Large intestine (tissue), 3 donors: ENCODE data around the gene VWF. TPM values are rescaled to one million over a fixed set of nuclear protein-coding genes. Genes with fewer than 3 reads are reported as not detected.

ENCODE experiments used
- DNase-seq, 2 donors: peaks; one replicate each; pipeline versions ENCODE4 v3.0.0 to v3.0.0-alpha.2; 2013
- H3K27ac ChIP-seq: one replicate; pipeline ENCODE4 v1.5.1; 2013; ENCODE audit warnings: low read length
- H3K27me3 ChIP-seq: 2 replicates; pipeline ENCODE4 v1.6.1; 2013; ENCODE audit warnings: low read length; ENCODE audit not compliant: control insufficient read depth, insufficient read depth
- H3K36me3 ChIP-seq: 2 replicates; pipeline ENCODE4 v1.6.1; 2013; ENCODE audit warnings: low read length; ENCODE audit not compliant: control insufficient read depth, insufficient read depth
- H3K4me1 ChIP-seq: one replicate; pipeline ENCODE4 v1.6.1; 2013; ENCODE audit warnings: low read length; ENCODE audit not compliant: control insufficient read depth, insufficient read depth
- H3K4me3 ChIP-seq: one replicate; pipeline ENCODE4 v1.5.1; 2013; ENCODE audit warnings: low read length
- H3K9me3 ChIP-seq: one replicate; pipeline ENCODE4 v1.6.1; 2013; ENCODE audit warnings: mild to moderate bottlenecking, low read depth, low read length, moderate library complexity; ENCODE audit not compliant: control insufficient read depth
- WGBS: methylation state at CpG from one replicate; pipeline ENCODE4 v1.1.5; 2013; ENCODE audit warnings: low lambda C conversion rate; ENCODE audit not compliant: insufficient coverage; 5-methylcytosine and 5-hydroxymethylcytosine counted together
- polyA plus RNA-seq: library from polyadenylated mRNA; unstranded; fragments of 120-200 nt; gene quantifications from one replicate; pipeline ENCODE4 v1.2.1, GENCODE V29; 2013

VWF gene
- polyA plus RNA-seq, 1 donor, result 13.8 TPM

- H3K9me3 ChIP-seq, result no peaks in the 10 kb centered on the region
- H3K4me1 ChIP-seq, result no peaks in the 10 kb centered on the region
- no peak overlapping the region for H3K27ac ChIP-seq
- H3K27me3 ChIP-seq, result peaks cover 14% of the 10 kb centered on the region
- no peak overlapping the region for H3K4me3 ChIP-seq
- DNase-seq, result no peak
- no peaks in the 10 kb centered on the region for H3K36me3 ChIP-seq
- no CpG with 5 or more reads among the region's 11 CpGs for WGBS
These were observed 209.9 kb downstream of the VWF start for GRCh38 chr12:5914387-5915149.

DNA sequence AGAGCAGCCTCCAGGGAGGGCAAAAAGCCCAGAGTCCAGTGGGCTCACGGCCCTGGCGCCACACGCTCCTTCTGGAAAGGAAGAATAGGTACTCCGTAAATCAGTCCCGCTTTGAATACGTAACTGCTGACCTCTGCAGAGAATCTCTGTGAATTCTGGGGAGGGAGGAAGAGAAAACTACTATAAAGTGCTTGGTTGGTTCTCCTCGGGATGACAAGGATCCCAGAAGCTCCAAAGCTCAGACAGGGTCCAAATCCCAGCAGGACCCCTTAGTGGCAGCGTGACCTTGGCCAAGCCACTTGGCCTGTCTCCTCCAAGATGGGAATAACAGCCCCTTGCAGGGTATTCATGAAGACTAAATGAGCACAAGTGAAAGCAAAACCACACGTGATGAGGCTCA lies 211.1 kb downstream of the VWF start:
- WGBS, result no CpG with 5 or more reads among the region's 9 CpGs
- no peaks in the 10 kb centered on the region for H3K36me3 ChIP-seq
- no peak overlapping the region for H3K4me3 ChIP-seq
- H3K27ac ChIP-seq, result no peak overlapping the region
- H3K27me3 ChIP-seq, result peaks cover 14% of the 10 kb centered on the region
- no peak for DNase-seq
- no peaks in the 10 kb centered on the region for H3K4me1 ChIP-seq
- H3K9me3 ChIP-seq, result no peaks in the 10 kb centered on the region

DNA sequence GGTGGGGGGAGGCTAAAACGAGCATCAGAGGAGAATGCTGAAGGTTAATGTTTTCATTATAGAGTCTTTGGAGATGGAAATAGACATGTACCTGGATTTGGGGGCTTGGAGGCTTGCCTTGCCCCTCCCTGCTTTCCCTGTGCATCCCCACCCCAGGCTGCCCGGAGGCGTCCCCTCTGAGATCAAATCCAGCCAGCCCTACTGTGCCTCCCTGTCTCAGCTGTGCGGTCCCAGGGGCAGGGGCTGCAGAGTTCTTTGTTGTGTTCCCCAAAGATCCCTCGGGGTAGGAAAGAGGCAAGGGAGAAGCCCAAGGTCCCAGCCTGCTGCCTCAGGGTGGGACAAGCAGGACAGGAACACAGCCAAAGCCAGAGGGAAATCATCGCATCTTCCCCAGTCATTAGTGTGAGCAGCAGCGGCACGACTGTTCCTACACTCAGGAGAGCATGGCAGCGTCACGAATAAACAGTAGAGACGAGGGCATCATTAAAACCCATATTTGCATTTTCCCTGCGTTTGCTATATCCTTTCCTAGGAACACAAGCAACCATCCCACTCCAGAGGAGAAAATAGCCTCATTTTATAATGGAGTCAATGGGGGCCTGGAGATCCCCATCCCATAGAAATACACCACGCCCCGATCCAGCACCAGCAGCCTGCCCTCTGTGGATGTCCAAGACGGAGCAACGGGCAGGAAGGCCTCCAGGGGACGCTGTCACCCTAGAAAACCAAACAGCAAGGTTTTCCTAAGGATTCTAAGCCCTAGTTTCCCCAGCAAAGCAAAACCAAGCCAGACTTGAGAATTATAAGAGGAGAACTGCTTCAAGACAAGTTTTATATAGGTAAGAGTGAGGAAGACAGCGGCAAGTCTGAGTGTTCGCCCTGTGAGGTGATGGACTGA lies 211.8 kb downstream of the VWF start:
- no peak for DNase-seq
- Histone ChIP-seq H3K36me3 (no peaks in the 10 kb centered on the region), H3K9me3 (no peaks in the 10 kb centered on the region), H3K4me1 (no peaks in the 10 kb centered on the region), H3K27me3 (peaks cover 14% of the 10 kb centered on the region), H3K4me3 (no peak overlapping the region), H3K27ac (no peak overlapping the region)
- WGBS, result 50% methylated on average over 1 of the region's 19 CpGs

GRCh38 chr12:5912011-5912410 lies 212.5 kb downstream of the VWF start:
- H3K27ac ChIP-seq, result no peak overlapping the region
- no peaks in the 10 kb centered on the region for H3K9me3 ChIP-seq
- H3K4me1 ChIP-seq, result no peaks in the 10 kb centered on the region
- no peaks in the 10 kb centered on the region for H3K36me3 ChIP-seq
- H3K27me3 ChIP-seq, result peaks cover 14% of the 10 kb centered on the region
- no peak overlapping the region for H3K4me3 ChIP-seq
- no peak for DNase-seq
- no CpG with 5 or more reads among the region's 3 CpGs for WGBS

GRCh38 chr12:5910790-5911548 lies 213.5 kb downstream of the VWF start:
- H3K4me1 ChIP-seq, result no peaks in the 10 kb centered on the region
- peaks cover 14% of the 10 kb centered on the region for H3K27me3 ChIP-seq
- H3K27ac ChIP-seq, result no peak overlapping the region
- no peak overlapping the region for H3K4me3 ChIP-seq
- H3K9me3 ChIP-seq, result no peaks in the 10 kb centered on the region
- no CpG with 5 or more reads among the region's 7 CpGs for WGBS
- H3K36me3 ChIP-seq, result no peaks in the 10 kb centered on the region
- no peak for DNase-seq

- no CpG with 5 or more reads among the region's 5 CpGs for WGBS
- no peak for DNase-seq
- H3K27me3 ChIP-seq, result peaks cover 15% of the 10 kb centered on the region
- no peaks in the 10 kb centered on the region for H3K4me1 ChIP-seq
- H3K9me3 ChIP-seq, result no peaks in the 10 kb centered on the region
- no peak overlapping the region for H3K4me3 ChIP-seq
- H3K27ac ChIP-seq, result no peak overlapping the region
- H3K36me3 ChIP-seq, result no peaks in the 10 kb centered on the region
These were observed 214.9 kb downstream of the VWF start for GRCh38 chr12:5909560-5909959.

GRCh38 chr12:5908251-5908650 lies 216.2 kb downstream of the VWF start:
- Histone ChIP-seq H3K27me3 (peaks cover 20% of the 10 kb centered on the region), H3K4me1 (no peaks in the 10 kb centered on the region), H3K9me3 (no peaks in the 10 kb centered on the region), H3K36me3 (no peaks in the 10 kb centered on the region), H3K27ac (no peak overlapping the region), H3K4me3 (no peak overlapping the region)
- WGBS, result no CpG with 5 or more reads among the region's 7 CpGs
- no peak for DNase-seq

- no peaks in the 10 kb centered on the region for H3K9me3 ChIP-seq
- no peak overlapping the region for H3K27ac ChIP-seq
- 86% methylated on average over 1 of the region's 10 CpGs for WGBS
- H3K4me3 ChIP-seq, result no peak overlapping the region
- no peak for DNase-seq
- H3K27me3 ChIP-seq, result peaks cover 20% of the 10 kb centered on the region
- no peaks in the 10 kb centered on the region for H3K4me1 ChIP-seq
- H3K36me3 ChIP-seq, result no peaks in the 10 kb centered on the region
These were observed 216.7 kb downstream of the VWF start for GRCh38 chr12:5907807-5908206.

- Histone ChIP-seq H3K4me3 (no peak overlapping the region), H3K4me1 (no peaks in the 10 kb centered on the region), H3K27ac (no peak overlapping the region), H3K9me3 (no peaks in the 10 kb centered on the region), H3K27me3 (peaks cover 11% of the 10 kb centered on the region), H3K36me3 (no peaks in the 10 kb centered on the region)
- no CpG with 5 or more reads among the region's 4 CpGs for WGBS
- DNase-seq, result no peak
These were observed 218.7 kb downstream of the VWF start for GRCh38 chr12:5905757-5906156.

GRCh38 chr12:5904969-5905368 lies 219.5 kb downstream of the VWF start:
- Histone ChIP-seq H3K36me3 (no peaks in the 10 kb centered on the region), H3K27me3 (peaks cover 11% of the 10 kb centered on the region), H3K4me3 (no peak overlapping the region), H3K4me1 (no peaks in the 10 kb centered on the region), H3K9me3 (no peaks in the 10 kb centered on the region), H3K27ac (no peak overlapping the region)
- no peak for DNase-seq
- no CpG with 5 or more reads among the region's 6 CpGs for WGBS
